ENCODE measurements around the gene ACER2. TPM values are rescaled to one million over a fixed set of nuclear protein-coding genes. Genes with fewer than 3 reads are reported as not detected.

The ACER2 gene
- total RNA-seq, 1 donor from 2014 or later = 3.4 TPM

GRCh38 chr9:19496321-19497050, 87.7 kb downstream of the ACER2 start:
- intact Hi-C loops (cut with DNase I) = no loop called here
- ATAC-seq (ENCODE audit: poor library complexity) (no peak), DNase-seq (no peak)

- DNase-seq = no peak
- no peak for ATAC-seq (ENCODE audit: poor library complexity)
- intact Hi-C loops (cut with DNase I) = no loop called here
Measured at GRCh38 chr9:19497276-19497675, 88.5 kb downstream of the ACER2 start.

GRCh38 chr9:19498015-19498414, 89.2 kb downstream of the ACER2 start:
- ATAC-seq (ENCODE audit: poor library complexity) = no peak
- intact Hi-C loops (cut with DNase I) = no loop called here
- DNase-seq = no peak

Other genes starting within 250 kb of the ACER2 start
- gene DENND4C, start 178.3 kb upstream of the ACER2 start, total RNA-seq = 20.8 TPM
- gene RPS6, start 28.8 kb upstream of the ACER2 start, total RNA-seq = 866 TPM